ENCODE measurements around the gene KDM6A.

Gene KDM6A

DNA sequence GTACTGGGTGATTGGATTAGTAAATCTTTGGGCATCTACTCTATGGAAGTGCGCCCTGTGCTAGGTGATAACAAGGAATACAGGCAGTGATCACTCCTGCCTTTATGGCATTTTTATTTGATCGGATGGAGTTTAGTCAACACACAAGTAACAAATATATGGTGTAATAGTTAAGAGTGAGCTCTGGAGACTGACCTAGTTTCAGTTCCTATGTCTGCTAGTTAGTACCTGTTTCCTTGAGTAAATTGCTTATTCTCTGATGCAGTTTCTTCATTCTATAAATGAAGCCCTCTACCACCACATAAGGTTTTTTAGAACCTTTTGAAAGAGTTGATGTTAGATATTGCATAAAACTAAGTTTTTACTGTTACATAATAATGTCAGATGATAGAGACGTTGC is 134.6 kb downstream of the KDM6A start:
- DNase-seq, result no peak
- no peak overlapping the region for H3K4me3 ChIP-seq (ENCODE audit: low read depth, low read length)
- H3K27ac ChIP-seq, result no peak overlapping the region
- TF ChIP-seq, protein P1, sequence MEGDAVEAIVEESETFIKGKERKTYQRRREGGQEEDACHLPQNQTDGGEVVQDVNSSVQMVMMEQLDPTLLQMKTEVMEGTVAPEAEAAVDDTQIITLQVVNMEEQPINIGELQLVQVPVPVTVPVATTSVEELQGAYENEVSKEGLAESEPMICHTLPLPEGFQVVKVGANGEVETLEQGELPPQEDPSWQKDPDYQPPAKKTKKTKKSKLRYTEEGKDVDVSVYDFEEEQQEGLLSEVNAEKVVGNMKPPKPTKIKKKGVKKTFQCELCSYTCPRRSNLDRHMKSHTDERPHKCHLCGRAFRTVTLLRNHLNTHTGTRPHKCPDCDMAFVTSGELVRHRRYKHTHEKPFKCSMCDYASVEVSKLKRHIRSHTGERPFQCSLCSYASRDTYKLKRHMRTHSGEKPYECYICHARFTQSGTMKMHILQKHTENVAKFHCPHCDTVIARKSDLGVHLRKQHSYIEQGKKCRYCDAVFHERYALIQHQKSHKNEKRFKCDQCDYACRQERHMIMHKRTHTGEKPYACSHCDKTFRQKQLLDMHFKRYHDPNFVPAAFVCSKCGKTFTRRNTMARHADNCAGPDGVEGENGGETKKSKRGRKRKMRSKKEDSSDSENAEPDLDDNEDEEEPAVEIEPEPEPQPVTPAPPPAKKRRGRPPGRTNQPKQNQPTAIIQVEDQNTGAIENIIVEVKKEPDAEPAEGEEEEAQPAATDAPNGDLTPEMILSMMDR (IDR thresholded peaks at IDR 0.05; ENCODE audit: low read depth, low read length, missing control alignments), result no peak
- H3K36me3 ChIP-seq (replicated peaks), result no peaks in the 10 kb centered on the region
- in situ Hi-C loops (cut with HindIII; ENCODE audit: low pct_ligation_motif_present, low sequenced_read_pairs), result no loop called here
- no peaks in the 10 kb centered on the region for H3K27me3 ChIP-seq (replicated peaks)

DNA sequence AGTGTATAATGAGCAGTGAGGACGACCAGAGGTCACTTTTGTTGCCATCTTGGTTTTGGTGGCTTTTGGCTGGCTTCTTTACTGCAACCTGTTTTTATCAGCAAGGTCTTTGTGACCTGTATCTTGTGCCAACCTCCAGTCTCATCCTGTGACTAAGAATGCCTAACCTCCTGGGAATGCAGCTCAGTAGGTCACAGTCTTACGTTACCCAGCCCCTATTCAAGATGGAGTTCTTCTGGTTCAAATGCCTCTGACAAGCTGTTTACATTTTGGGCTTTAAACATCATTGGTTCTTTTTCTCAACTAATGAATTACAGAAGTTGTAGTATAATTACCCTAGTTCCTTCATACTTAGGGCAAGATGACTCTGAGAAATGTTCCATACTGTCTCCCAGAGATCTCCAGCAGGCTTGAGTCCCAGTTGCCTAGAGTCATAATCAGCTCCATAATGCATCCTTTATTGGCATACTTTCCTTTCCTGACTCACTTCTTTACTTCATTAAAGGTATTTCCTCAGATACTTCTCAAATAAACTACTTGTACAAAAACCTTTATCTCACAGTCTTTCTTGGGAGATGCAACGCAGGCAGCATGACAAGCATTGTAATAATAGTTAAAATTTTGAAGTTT is 136.5 kb downstream of the KDM6A start:
- Histone ChIP-seq H3K27me3 (replicated peaks) (no peaks in the 10 kb centered on the region), H3K27ac (no peak overlapping the region), H3K4me3 (ENCODE audit: low read depth, low read length) (no peak overlapping the region), H3K36me3 (replicated peaks) (no peaks in the 10 kb centered on the region)
- DNase-seq, result no peak
- in situ Hi-C loops (cut with HindIII; ENCODE audit: low pct_ligation_motif_present, low sequenced_read_pairs), result no loop called here
- TF ChIP-seq, protein P1 (IDR thresholded peaks at IDR 0.05; ENCODE audit: low read depth, low read length, missing control alignments), result no peak

DNA sequence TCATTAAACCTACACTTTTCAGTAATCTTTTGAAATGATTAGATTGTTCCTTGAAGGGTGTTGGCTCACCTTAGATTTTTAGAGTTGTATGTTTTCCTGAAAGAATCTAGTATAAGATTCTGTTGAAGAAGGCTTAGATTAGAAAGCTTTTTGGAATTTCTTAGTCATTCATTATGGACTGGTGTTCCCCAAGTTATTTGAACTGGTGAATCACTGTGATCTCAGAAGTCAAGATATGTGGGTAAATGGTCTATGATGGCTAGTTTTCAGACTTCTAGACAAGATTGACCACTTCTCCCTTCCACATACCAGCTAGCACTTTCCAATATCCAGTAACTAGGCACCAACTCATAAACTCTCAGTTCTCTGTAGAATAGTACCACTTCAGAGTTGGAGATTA is 138.1 kb downstream of the KDM6A start:
- in situ Hi-C loops (cut with HindIII; ENCODE audit: low pct_ligation_motif_present, low sequenced_read_pairs), result no loop called here
- TF ChIP-seq, protein P1 (IDR thresholded peaks at IDR 0.05; ENCODE audit: low read depth, low read length, missing control alignments), result no peak
- Histone ChIP-seq H3K36me3 (replicated peaks) (no peaks in the 10 kb centered on the region), H3K27ac (no peak overlapping the region), H3K27me3 (replicated peaks) (no peaks in the 10 kb centered on the region), H3K4me3 (ENCODE audit: low read depth, low read length) (no peak overlapping the region)
- DNase-seq, result peak; percentile 34

DNA sequence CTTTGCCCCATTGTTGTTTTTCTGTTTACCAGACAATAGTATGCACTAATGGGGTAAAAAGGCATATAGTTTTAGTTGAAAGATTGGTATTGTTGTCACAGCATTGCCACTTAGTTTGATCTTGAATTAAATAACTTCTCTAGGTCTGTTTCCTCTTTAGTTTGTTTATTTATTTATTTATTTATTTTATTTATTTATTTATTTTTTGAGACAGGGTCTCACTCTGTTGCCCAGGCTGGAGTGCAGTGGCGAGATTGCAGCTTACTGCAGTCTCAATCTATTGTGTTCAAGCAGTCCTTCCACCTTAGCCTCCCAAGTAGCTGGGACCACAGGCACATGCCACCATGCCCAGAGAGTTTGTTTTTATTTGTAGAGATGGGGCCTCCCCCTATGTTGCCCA is 138.6 kb downstream of the KDM6A start:
- DNase-seq, result no peak
- H3K36me3 ChIP-seq (replicated peaks), result no peaks in the 10 kb centered on the region
- no peak overlapping the region for H3K4me3 ChIP-seq (ENCODE audit: low read depth, low read length)
- H3K27ac ChIP-seq, result no peak overlapping the region
- no peaks in the 10 kb centered on the region for H3K27me3 ChIP-seq (replicated peaks)
- in situ Hi-C loops (cut with HindIII; ENCODE audit: low pct_ligation_motif_present, low sequenced_read_pairs), result no loop called here
- TF ChIP-seq, protein P1 (IDR thresholded peaks at IDR 0.05; ENCODE audit: low read depth, low read length, missing control alignments), result no peak

DNA sequence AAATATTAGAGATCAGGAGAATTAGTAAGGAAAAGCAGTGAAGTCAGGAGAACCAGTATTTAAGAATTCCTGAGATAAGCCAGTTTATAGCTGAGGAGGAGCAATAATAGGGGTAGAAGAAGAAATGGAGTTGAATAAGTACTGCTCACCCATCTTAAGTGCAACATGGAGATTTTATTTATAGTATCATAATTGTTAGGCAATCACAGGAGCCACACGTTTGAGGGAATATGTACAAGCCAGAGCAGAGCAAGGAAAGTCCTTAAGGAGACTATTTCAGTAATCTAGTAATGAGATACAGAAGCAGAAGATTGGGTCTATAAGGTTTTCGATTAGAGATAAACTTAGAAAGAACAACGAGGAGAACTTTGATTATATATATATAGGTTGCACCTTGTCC is 145.0 kb downstream of the KDM6A start:
- in situ Hi-C loops (cut with HindIII; ENCODE audit: low pct_ligation_motif_present, low sequenced_read_pairs), result no loop called here
- TF ChIP-seq, protein P1 (IDR thresholded peaks at IDR 0.05; ENCODE audit: low read depth, low read length, missing control alignments), result no peak
- Histone ChIP-seq H3K27me3 (replicated peaks) (no peaks in the 10 kb centered on the region), H3K36me3 (replicated peaks) (no peaks in the 10 kb centered on the region), H3K4me3 (ENCODE audit: low read depth, low read length) (no peak overlapping the region), H3K27ac (no peak overlapping the region)
- no peak for DNase-seq

DNA sequence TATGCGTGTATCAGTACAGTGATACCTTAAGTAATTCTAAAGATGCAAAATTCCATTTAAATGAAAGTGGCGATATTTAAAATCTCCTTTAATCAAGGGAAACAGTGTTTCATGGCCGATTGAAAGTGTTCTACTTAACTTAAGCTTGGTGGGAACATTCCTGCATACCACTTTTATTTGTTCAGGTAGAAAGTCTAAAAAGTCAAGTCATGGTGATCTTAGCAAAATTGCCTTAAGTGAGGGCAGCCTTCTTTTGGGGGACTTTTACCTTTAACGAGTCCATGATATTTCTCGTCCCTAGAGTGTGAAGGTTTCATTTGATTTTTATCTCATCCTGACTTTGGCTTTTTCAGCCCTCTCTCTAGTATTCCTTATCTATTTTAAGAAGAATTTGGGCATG is 149.2 kb downstream of the KDM6A start:
- TF ChIP-seq, protein P1 (IDR thresholded peaks at IDR 0.05; ENCODE audit: low read depth, low read length, missing control alignments), result no peak
- no peak overlapping the region for H3K4me3 ChIP-seq (ENCODE audit: low read depth, low read length)
- H3K36me3 ChIP-seq (replicated peaks), result no peaks in the 10 kb centered on the region
- H3K27me3 ChIP-seq (replicated peaks), result no peaks in the 10 kb centered on the region
- in situ Hi-C loops (cut with HindIII; ENCODE audit: low pct_ligation_motif_present, low sequenced_read_pairs), result no loop called here
- no peak for DNase-seq
- no peak overlapping the region for H3K27ac ChIP-seq

Measured in brain microvascular endothelial cell (primary cell).